HEK293 (cell line): ENCODE measurements around the gene HMX2.

ENCODE experiments used
- CTCF ChIA-PET: fragments of 350-600 bp; formaldehyde crosslinking; extraction: SDS; loops from one replicate; lab custom pipeline; 2021; ENCODE audit warnings: antibody characterized with exemption; lab: Yijun Ruan, JAX
- POLR2A ChIA-PET: fragments of 300-600 bp; formaldehyde crosslinking; extraction: SDS; loops from one replicate; lab custom pipeline; 2020; ENCODE audit warnings: antibody characterized with exemption, inconsistent platforms; lab: Yijun Ruan, JAX
- H3K27ac ChIP-seq: fragments of 200-500 bp; sonication (Bioruptor generic); 2 replicates; pipeline ENCODE4 v1.5.1; 2014; ENCODE audit warnings: low read depth, low read length, control low read depth, inconsistent platforms; ENCODE audit errors: extremely low read depth
- H3K36me3 ChIP-seq, 2 experiments: fragments of 200-500 bp in 1 of 2; sonication (Bioruptor generic) in 1 of 2; 1 replicate in 1 of 2; 2 replicates in 1 of 2; pipeline ENCODE4 v1.5.1; 2014 to 2017; ENCODE audit warnings: inconsistent platforms in 2 of 2, low read length in 2 of 2; ENCODE audit not compliant: control insufficient read depth in 2 of 2, insufficient read depth in 1 of 2
- H3K4me1 ChIP-seq: fragments of 200-500 bp; sonication (Bioruptor generic); 2 replicates; pipeline ENCODE4 v1.5.1; 2014; ENCODE audit warnings: mild to moderate bottlenecking, low read length, inconsistent platforms; ENCODE audit not compliant: control insufficient read depth, insufficient read depth
- H3K4me3 ChIP-seq: 2 replicates; pipeline ENCODE4 v1.5.1; 2011; ENCODE audit warnings: low read depth, mild to moderate bottlenecking, control low read depth, low read length, moderate library complexity
- H3K9me3 ChIP-seq: fragments of 200-500 bp; sonication (Bioruptor generic); 2 replicates; pipeline ENCODE4 v1.5.1; 2014; ENCODE audit warnings: low read depth, low read length, inconsistent platforms; ENCODE audit not compliant: control insufficient read depth, insufficient read depth
- EGR2 ChIP-seq: fragments of 450-650 bp; formaldehyde crosslinking; IDR thresholded peaks from 2 replicates; pipeline ENCODE4 v1.5.1; 2016; ENCODE audit warnings: low read depth, missing biosample characterization, missing genetic modification characterization
- GLI4 ChIP-seq: fragments of 450-650 bp; formaldehyde crosslinking; IDR thresholded peaks from 2 replicates; pipeline ENCODE4 v1.5.1; 2016; ENCODE audit warnings: missing biosample characterization, missing genetic modification characterization
- KLF1 ChIP-seq: fragments of 450-650 bp; formaldehyde crosslinking; IDR thresholded peaks from 2 replicates; pipeline ENCODE4 v1.5.1; 2016; ENCODE audit warnings: missing biosample characterization, missing genetic modification characterization
- MZF1 ChIP-seq: fragments of 450-650 bp; formaldehyde crosslinking; IDR thresholded peaks from 2 replicates; pipeline ENCODE4 v1.5.1; 2017; ENCODE audit warnings: missing biosample characterization, missing genetic modification characterization, borderline replicate concordance
- SCRT1 ChIP-seq: fragments of 450-650 bp; formaldehyde crosslinking; IDR thresholded peaks from 2 replicates; pipeline ENCODE4 v1.5.1; 2016; ENCODE audit warnings: missing biosample characterization, missing genetic modification characterization, borderline replicate concordance
- SETDB1 ChIP-seq: IDR thresholded peaks from one replicate; pipeline ENCODE4 v1.6.1; 2017; ENCODE audit warnings: mild to moderate bottlenecking, low read length, moderate library complexity, mixed read lengths; ENCODE audit not compliant: insufficient read length
- SP2 ChIP-seq: fragments of 450-650 bp; formaldehyde crosslinking; IDR thresholded peaks from 2 replicates; pipeline ENCODE4 v1.5.1; 2016; ENCODE audit warnings: missing biosample characterization, missing genetic modification characterization
- WT1 ChIP-seq: fragments of 450-650 bp; formaldehyde crosslinking; IDR thresholded peaks from 2 replicates; pipeline ENCODE4 v1.5.1; 2016; ENCODE audit warnings: missing biosample characterization, missing genetic modification characterization
- ZFHX2 ChIP-seq: fragments of 450-650 bp; formaldehyde crosslinking; conservative IDR thresholded peaks from 2 replicates; pipeline ENCODE4 v1.5.1; 2016; ENCODE audit warnings: missing biosample characterization, missing genetic modification characterization
- ZNF121 ChIP-seq: fragments of 450-650 bp; formaldehyde crosslinking; IDR thresholded peaks from 2 replicates; pipeline ENCODE4 v1.5.1; 2016; ENCODE audit warnings: missing biosample characterization, missing genetic modification characterization
- ZNF184 ChIP-seq: fragments of 450-650 bp; IDR thresholded peaks from 2 replicates; pipeline ENCODE4 v1.5.1; 2018; ENCODE audit warnings: missing biosample characterization, mild to moderate bottlenecking, missing genetic modification characterization
- ZNF239 ChIP-seq: fragments of 450-650 bp; formaldehyde crosslinking; IDR thresholded peaks from 2 replicates; pipeline ENCODE4 v1.5.1; 2016; ENCODE audit warnings: missing biosample characterization, missing genetic modification characterization
- ZNF350 ChIP-seq: fragments of 450-650 bp; formaldehyde crosslinking; IDR thresholded peaks from 2 replicates; pipeline ENCODE4 v1.5.0; 2017; ENCODE audit warnings: missing biosample characterization, mild to moderate bottlenecking, missing genetic modification characterization
- ZNF510 ChIP-seq: fragments of 450-650 bp; formaldehyde crosslinking; IDR thresholded peaks from 2 replicates; pipeline ENCODE4 v1.5.1; 2018; ENCODE audit warnings: mild to moderate bottlenecking, missing genetic modification characterization, missing biosample characterization; ENCODE audit not compliant: insufficient replicate concordance
- ZNF514 ChIP-seq: fragments of 450-650 bp; formaldehyde crosslinking; IDR thresholded peaks from 2 replicates; pipeline ENCODE4 v1.5.1; 2016; ENCODE audit warnings: missing biosample characterization, missing genetic modification characterization
- ZNF529 ChIP-seq: fragments of 450-650 bp; formaldehyde crosslinking; IDR thresholded peaks from 2 replicates; pipeline ENCODE4 v1.5.1; 2017; ENCODE audit warnings: missing genetic modification characterization, missing biosample characterization; ENCODE audit not compliant: insufficient replicate concordance
- ZNF596 ChIP-seq: fragments of 450-650 bp; IDR thresholded peaks from 2 replicates; pipeline ENCODE4 v1.5.0; 2018; ENCODE audit warnings: missing biosample characterization, mild to moderate bottlenecking, missing genetic modification characterization, moderate library complexity
- ZNF610 ChIP-seq: fragments of 450-650 bp; formaldehyde crosslinking; IDR thresholded peaks from 2 replicates; pipeline ENCODE4 v1.5.1; 2016; ENCODE audit warnings: missing biosample characterization, missing genetic modification characterization, borderline replicate concordance
- ZNF621 ChIP-seq: fragments of 450-650 bp; formaldehyde crosslinking; IDR thresholded peaks from 2 replicates; pipeline ENCODE4 v1.5.1; 2017; ENCODE audit warnings: missing biosample characterization, missing genetic modification characterization
- ZNF639 ChIP-seq: fragments of 450-650 bp; formaldehyde crosslinking; IDR thresholded peaks from 2 replicates; pipeline ENCODE4 v1.5.1; 2016; ENCODE audit warnings: missing biosample characterization, missing genetic modification characterization
- ZNF677 ChIP-seq: fragments of 450-650 bp; IDR thresholded peaks from 2 replicates; pipeline ENCODE4 v1.5.0; 2018; ENCODE audit warnings: missing biosample characterization, mild to moderate bottlenecking, missing genetic modification characterization, moderate library complexity
- ZSCAN5A ChIP-seq: fragments of 450-650 bp; formaldehyde crosslinking; IDR thresholded peaks from 2 replicates; pipeline ENCODE4 v1.5.1; 2016; ENCODE audit warnings: missing biosample characterization, missing genetic modification characterization
- TF ChIP-seq, protein P1 (sequence below): fragments of 450-650 bp; IDR thresholded peaks from 2 replicates; pipeline ENCODE4 v1.5.1; 2018; ENCODE audit warnings: missing biosample characterization, missing genetic modification characterization
- TF ChIP-seq, protein P2 (sequence below): fragments of 450-650 bp; formaldehyde crosslinking; IDR thresholded peaks from 2 replicates; pipeline ENCODE4 v1.5.1; 2016; ENCODE audit warnings: missing biosample characterization, missing genetic modification characterization, borderline replicate concordance

Gene HMX2

GRCh38 chr10:123143825-123144168 lies 4.1 kb upstream of the HMX2 start:
- TF ChIP-seq ZNF529 (tag by site-specific recombination), result no peak
- TF ChIP-seq ZNF596, result no peak
- TF ChIP-seq ZNF510, result no peak
- no peak for TF ChIP-seq ZNF350 (tag by site-specific recombination)
- no peaks in the 10 kb centered on the region; the same call in 1 of the 2 replicates for H3K4me1 ChIP-seq
- H3K36me3 ChIP-seq, result no peaks in the 10 kb centered on the region
- H3K4me3 ChIP-seq, result no peak overlapping the region
- POLR2A ChIA-PET, result no interaction called here
- CTCF ChIA-PET, result no interaction called here
- H3K9me3 ChIP-seq, result no peaks in the 10 kb centered on the region
- no peak overlapping the region for H3K27ac ChIP-seq

GRCh38 chr10:123144697-123145541 lies 3.0 kb upstream of the HMX2 start:
- H3K27ac ChIP-seq, result no peak overlapping the region
- H3K4me1 ChIP-seq, result no peaks in the 10 kb centered on the region; the same call in 1 of the 2 replicates
- TF ChIP-seq WT1 (tag by site-specific recombination) (no peak), SP2 (tag by site-specific recombination) (peak; percentile 22; the same call in 1 of the 2 replicates), ZFHX2 (peak; percentile 79), EGR2 (tag by site-specific recombination) (peak; percentile 87)
- CTCF ChIA-PET, result no interaction called here
- POLR2A ChIA-PET, result interaction anchor here (1.6 kb wide), 1 partner anchor 9 kb away, joined by 10 read pairs; the partner anchor contains the start of gene BUB3
- H3K4me3 ChIP-seq, result no peak overlapping the region
- no peaks in the 10 kb centered on the region for H3K9me3 ChIP-seq
- no peaks in the 10 kb centered on the region for H3K36me3 ChIP-seq

DNA sequence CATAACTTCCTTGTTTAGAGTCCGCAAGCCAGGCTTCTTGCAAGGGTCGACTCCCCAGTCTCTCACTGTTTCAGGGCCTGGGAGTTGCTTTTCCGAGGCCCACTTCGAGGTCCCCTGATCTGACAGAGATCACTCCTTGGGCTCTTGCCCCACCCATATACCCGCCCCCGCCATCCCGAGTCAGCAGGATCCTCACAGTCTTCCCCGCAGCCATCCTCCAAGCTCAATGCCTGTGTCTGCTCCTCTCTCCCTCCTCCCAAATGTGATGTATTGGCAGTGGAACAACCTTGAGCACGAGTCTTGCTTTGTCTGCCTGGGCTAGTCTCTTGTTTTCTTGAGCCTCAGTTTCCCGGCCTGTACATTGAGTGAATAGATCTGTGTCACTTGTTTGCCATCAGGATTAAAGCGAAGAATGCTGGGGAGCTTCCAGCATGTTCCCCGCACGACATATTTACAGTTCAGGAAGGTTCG lies 2.4 kb upstream of the HMX2 start:
- CTCF ChIA-PET, result no interaction called here
- TF ChIP-seq SETDB1 (no peak), ZNF184 (tag by site-specific recombination) (no peak), ZNF239 (tag by site-specific recombination) (no peak), ZNF610 (tag by site-specific recombination) (no peak), GLI4 (tag by site-specific recombination) (no peak), WT1 (tag by site-specific recombination) (no peak), ZNF677 (tag by site-specific recombination) (no peak), ZSCAN5A (tag by site-specific recombination) (no peak), ZNF621 (tag by site-specific recombination) (no peak), ZNF121 (tag by site-specific recombination) (no peak), ZNF514 (no peak), ZNF639 (tag by site-specific recombination) (no peak), SCRT1 (tag by site-specific recombination) (no peak), KLF1 (tag by site-specific recombination) (no peak), MZF1 (tag by site-specific recombination) (no peak)
- TF ChIP-seq, protein P1, sequence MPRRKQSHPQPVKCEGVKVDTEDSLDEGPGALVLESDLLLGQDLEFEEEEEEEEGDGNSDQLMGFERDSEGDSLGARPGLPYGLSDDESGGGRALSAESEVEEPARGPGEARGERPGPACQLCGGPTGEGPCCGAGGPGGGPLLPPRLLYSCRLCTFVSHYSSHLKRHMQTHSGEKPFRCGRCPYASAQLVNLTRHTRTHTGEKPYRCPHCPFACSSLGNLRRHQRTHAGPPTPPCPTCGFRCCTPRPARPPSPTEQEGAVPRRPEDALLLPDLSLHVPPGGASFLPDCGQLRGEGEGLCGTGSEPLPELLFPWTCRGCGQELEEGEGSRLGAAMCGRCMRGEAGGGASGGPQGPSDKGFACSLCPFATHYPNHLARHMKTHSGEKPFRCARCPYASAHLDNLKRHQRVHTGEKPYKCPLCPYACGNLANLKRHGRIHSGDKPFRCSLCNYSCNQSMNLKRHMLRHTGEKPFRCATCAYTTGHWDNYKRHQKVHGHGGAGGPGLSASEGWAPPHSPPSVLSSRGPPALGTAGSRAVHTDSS (tag by site-specific recombination), result no peak
- TF ChIP-seq, protein P2, sequence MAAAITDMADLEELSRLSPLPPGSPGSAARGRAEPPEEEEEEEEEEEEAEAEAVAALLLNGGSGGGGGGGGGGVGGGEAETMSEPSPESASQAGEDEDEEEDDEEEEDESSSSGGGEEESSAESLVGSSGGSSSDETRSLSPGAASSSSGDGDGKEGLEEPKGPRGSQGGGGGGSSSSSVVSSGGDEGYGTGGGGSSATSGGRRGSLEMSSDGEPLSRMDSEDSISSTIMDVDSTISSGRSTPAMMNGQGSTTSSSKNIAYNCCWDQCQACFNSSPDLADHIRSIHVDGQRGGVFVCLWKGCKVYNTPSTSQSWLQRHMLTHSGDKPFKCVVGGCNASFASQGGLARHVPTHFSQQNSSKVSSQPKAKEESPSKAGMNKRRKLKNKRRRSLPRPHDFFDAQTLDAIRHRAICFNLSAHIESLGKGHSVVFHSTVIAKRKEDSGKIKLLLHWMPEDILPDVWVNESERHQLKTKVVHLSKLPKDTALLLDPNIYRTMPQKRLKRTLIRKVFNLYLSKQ (tag by site-specific recombination), result no peak

More for the DNA sequence above, 2.4 kb upstream of the HMX2 start:
- POLR2A ChIA-PET, result interaction anchor here (1.6 kb wide), 1 partner anchor 8 kb away, joined by 10 read pairs; the partner anchor contains the start of gene BUB3
- Histone ChIP-seq H3K9me3 (no peaks in the 10 kb centered on the region), H3K4me3 (no peak overlapping the region), H3K4me1 (no peaks in the 10 kb centered on the region; the same call in 1 of the 2 replicates), H3K27ac (no peak overlapping the region), H3K36me3 (no peaks in the 10 kb centered on the region)
